PFSK-1 (cell line): ENCODE results near the gene TSC1.

Experiments used
- FOXP2 ChIP-seq: optimal IDR thresholded peaks from 2 replicates; pipeline ENCODE3; 2011; ENCODE audit warnings: borderline replicate concordance, control low read depth, inconsistent platforms; ENCODE audit not compliant: insufficient read depth; ENCODE audit errors: extremely low read length, extremely low read depth
- POLR2AphosphoS5 ChIP-seq: IDR thresholded peaks from 2 replicates; pipeline ENCODE4 v1.6.1; 2012; ENCODE audit warnings: low read depth, mild to moderate bottlenecking, control low read depth, low read length, moderate library complexity
- REST ChIP-seq, 2 experiments: IDR thresholded peaks; 2 replicates each; pipeline versions ENCODE4 v1.6.1 to v1.8.0; 2011 to 2012; ENCODE audit warnings: low read depth in 2 of 2, low read length in 2 of 2, control low read depth in 1 of 2, inconsistent platforms in 1 of 2, mild to moderate bottlenecking in 1 of 2, moderate library complexity in 1 of 2; ENCODE audit not compliant: insufficient read depth in 1 of 2
- SIN3A ChIP-seq: IDR thresholded peaks from 2 replicates; pipeline ENCODE4 v1.6.1; 2012; ENCODE audit warnings: mild to moderate bottlenecking, low read length, moderate library complexity, borderline replicate concordance; ENCODE audit not compliant: insufficient read depth
- TAF1 ChIP-seq: IDR thresholded peaks from 2 replicates; pipeline ENCODE4 v1.6.1; 2012; ENCODE audit warnings: low read length, control low read depth, borderline replicate concordance; ENCODE audit not compliant: insufficient read depth

TSC1 gene

DNA sequence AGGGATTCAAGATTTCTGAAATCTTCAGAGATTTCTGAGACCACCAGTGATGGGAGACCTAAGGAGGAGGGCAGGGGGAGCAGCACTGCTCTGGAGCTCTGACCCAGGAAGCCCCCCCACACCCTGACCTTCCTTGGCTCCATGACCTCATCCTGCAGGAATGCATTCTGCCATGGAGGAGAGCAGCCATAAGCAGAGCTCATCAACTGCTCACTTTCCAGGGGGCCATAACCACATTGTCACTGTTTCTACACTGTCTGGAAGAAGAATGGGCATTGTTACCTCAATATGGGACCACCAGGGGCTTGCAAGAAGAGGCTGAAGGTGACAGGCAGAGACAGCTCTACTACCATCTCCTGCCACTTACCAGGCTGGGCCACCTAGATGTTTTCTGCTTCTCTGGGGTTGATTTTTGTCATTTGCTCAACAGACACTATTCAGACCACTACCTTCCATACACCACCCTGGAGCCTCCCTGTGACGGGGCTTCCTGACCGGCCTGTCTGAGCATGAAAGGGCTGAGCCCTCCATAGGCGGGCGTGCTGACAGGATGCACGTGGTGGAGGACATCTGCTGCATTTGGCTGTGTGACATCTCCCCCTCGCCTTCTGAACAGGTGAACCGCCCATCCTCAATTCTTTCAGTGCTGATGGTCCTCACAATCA is 2.3 kb upstream of the TSC1 start:
- TF ChIP-seq REST (IDR thresholded peaks at IDR 0.05; ENCODE audit: insufficient read depth in 1 of 2, low read depth in 2 of 2, low read length in 2 of 2) (no peak), POLR2AphosphoS5 (no peak), FOXP2 (no peak), SIN3A (no peak), TAF1 (no peak)

GRCh38 chr9:132946211-132946610 is 1.8 kb upstream of the TSC1 start:
- TF ChIP-seq REST (IDR thresholded peaks at IDR 0.05; ENCODE audit: insufficient read depth in 1 of 2, low read depth in 2 of 2, low read length in 2 of 2), result no peak
- TF ChIP-seq TAF1, result no peak
- TF ChIP-seq FOXP2, result no peak
- TF ChIP-seq POLR2AphosphoS5, result no peak
- TF ChIP-seq SIN3A, result no peak

GRCh38 chr9:132945186-132946130 is 1.0 kb upstream of the TSC1 start:
- TF ChIP-seq TAF1, result no peak
- TF ChIP-seq FOXP2, result no peak
- TF ChIP-seq SIN3A, result no peak
- TF ChIP-seq REST (IDR thresholded peaks at IDR 0.05; ENCODE audit: insufficient read depth in 1 of 2, low read depth in 2 of 2, low read length in 2 of 2), result no peak
- TF ChIP-seq POLR2AphosphoS5, result no peak

DNA sequence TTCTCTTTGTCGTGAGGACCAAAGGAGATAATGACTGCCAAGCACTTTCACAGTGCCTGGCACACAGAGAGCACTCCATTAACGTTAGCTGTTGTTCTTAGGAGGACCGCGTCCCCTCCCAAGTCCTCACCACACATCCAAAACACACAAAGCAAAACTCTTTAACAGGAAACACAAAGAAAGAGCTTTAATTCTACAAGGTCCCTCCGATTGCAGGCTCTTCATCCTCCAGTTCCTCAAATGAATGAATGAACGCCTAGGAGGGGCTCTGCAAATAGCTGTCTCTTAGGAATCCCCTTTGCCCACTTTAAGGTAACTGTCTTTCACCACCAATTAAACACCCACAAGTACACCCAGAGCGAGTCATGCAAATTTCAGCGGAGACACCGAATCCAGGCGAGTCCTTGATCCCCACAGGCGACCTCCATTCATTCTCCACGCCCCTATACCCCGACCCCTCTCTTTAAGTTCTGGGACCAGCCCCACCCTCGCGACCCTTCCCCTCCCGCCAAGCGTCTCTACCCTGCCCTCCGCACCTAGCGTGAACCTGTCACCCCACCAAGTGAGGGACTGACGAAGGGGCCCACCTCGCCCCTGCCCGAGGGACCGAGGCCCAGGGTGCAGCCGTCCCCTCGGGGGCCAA is 644 bp downstream of the TSC1 start:
- no peak for TF ChIP-seq POLR2AphosphoS5

- TF ChIP-seq FOXP2, result no peak
- TF ChIP-seq POLR2AphosphoS5, result no peak
- TF ChIP-seq TAF1, result no peak
- TF ChIP-seq REST (IDR thresholded peaks at IDR 0.05; ENCODE audit: insufficient read depth in 1 of 2, low read depth in 2 of 2, low read length in 2 of 2), result no peak
- TF ChIP-seq SIN3A, result no peak
Measured at GRCh38 chr9:132942541-132943182, 1.8 kb downstream of the TSC1 start.
